Tibial nerve (tissue), 4 donors: ENCODE measurements around the gene DCAF8L2. TPM values are rescaled to one million over a fixed set of nuclear protein-coding genes. Genes with fewer than 3 reads are reported as not detected.
"Not testable (repeated sequence)": the region's sequence is repeated elsewhere in the genome, so short reads cannot be mapped to it uniquely, and the experiment has no call there.

ENCODE experiments used
- DNase-seq, 2 donors: peaks; one replicate each; pipeline ENCODE4 v3.0.0-alpha.2; 2019; ENCODE audit warnings: low spot score in 2 of 2
- H3K27ac ChIP-seq, 4 donors: fragments of 200-600 bp; sonication (generic) in 3 of 4; one replicate each; pipeline ENCODE4 v1.5.1; 2017 to 2019; ENCODE audit warnings: mild to moderate bottlenecking in 1 of 4
- H3K27me3 ChIP-seq, 2 donors: fragments of 200-600 bp; sonication (generic) in 1 of 2; one replicate each; pipeline versions ENCODE4 v1.5.1 to v1.6.0; 2017 to 2019
- H3K36me3 ChIP-seq, 3 donors: fragments of 200-600 bp; sonication (generic); one replicate each; pipeline ENCODE4 v1.5.1; 2018 to 2019
- H3K4me1 ChIP-seq, 4 donors: fragments of 200-600 bp; sonication (generic) in 3 of 4; one replicate each; pipeline ENCODE4 v1.5.1; 2017 to 2019
- H3K4me3 ChIP-seq, 4 donors: fragments of 200-600 bp; sonication (generic) in 3 of 4; one replicate each; pipeline ENCODE4 v1.5.1; 2017 to 2019; ENCODE audit warnings: mild to moderate bottlenecking in 1 of 4, moderate library complexity in 1 of 4
- H3K9me3 ChIP-seq, 4 donors: fragments of 200-600 bp; sonication (generic) in 3 of 4; one replicate each; pipeline ENCODE4 v1.5.1; 2017 to 2019
- EP300 ChIP-seq, 2 donors: sonication (generic); formaldehyde crosslinking; IDR thresholded peaks; one replicate each; pipeline ENCODE4 v1.6.1; 2017; ENCODE audit warnings: antibody characterized with exemption in 2 of 2, mild to moderate bottlenecking in 1 of 2
- POLR2A ChIP-seq, 2 donors: fragments of 450-650 bp; IDR thresholded peaks; one replicate each; pipeline ENCODE4 v1.6.1; 2017; ENCODE audit warnings: antibody characterized with exemption in 2 of 2, mild to moderate bottlenecking in 2 of 2, moderate library complexity in 2 of 2
- WGBS, 2 donors: methylation state at CpG; one replicate each; pipeline ENCODE4 v1.1.5; 2018; 5-methylcytosine and 5-hydroxymethylcytosine counted together
- total RNA-seq, 4 donors: library from RNA; depleted of rRNA; stranded (reverse); fragments of >200 nt; gene quantifications; one replicate each; pipeline ENCODE4 v1.1.0, GENCODE V29; 2016
- TF ChIP-seq, protein P1 (sequence below), 5 experiments: fragments of 200-600 bp in 3 of 5; fragments of 450-650 bp in 2 of 5; sonication (generic) in 3 of 5; IDR thresholded peaks; one replicate each; pipeline ENCODE4 v1.5.1; 2016 to 2019; ENCODE audit warnings: antibody characterized with exemption in 5 of 5, mild to moderate bottlenecking in 3 of 5, moderate library complexity in 2 of 5

DCAF8L2 gene
- total RNA-seq, 4 donors from 2014 or later, result not detected

DNA sequence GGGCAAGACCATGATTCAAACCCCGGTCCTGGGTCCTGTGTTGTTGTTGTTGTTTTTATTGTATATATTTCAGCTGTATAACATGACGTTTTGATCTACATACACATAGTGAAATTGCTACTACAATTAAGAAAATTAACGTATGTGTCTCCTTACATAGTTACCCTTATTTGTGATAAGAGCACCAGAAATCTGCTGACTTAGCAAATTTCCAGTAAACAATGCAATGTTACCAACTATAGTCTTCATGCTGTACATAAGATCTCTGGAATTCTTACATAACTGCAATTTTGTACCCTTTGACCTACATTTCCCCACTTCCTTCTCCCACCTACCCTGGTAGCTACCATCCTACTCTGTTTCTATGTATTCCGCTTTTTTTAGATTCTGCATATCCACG, 141.8 kb downstream of the DCAF8L2 start:
- TF ChIP-seq POLR2A (IDR thresholded peaks at IDR 0.05) (no peak), EP300 (IDR thresholded peaks at IDR 0.05) (no peak)
- TF ChIP-seq, protein P1, sequence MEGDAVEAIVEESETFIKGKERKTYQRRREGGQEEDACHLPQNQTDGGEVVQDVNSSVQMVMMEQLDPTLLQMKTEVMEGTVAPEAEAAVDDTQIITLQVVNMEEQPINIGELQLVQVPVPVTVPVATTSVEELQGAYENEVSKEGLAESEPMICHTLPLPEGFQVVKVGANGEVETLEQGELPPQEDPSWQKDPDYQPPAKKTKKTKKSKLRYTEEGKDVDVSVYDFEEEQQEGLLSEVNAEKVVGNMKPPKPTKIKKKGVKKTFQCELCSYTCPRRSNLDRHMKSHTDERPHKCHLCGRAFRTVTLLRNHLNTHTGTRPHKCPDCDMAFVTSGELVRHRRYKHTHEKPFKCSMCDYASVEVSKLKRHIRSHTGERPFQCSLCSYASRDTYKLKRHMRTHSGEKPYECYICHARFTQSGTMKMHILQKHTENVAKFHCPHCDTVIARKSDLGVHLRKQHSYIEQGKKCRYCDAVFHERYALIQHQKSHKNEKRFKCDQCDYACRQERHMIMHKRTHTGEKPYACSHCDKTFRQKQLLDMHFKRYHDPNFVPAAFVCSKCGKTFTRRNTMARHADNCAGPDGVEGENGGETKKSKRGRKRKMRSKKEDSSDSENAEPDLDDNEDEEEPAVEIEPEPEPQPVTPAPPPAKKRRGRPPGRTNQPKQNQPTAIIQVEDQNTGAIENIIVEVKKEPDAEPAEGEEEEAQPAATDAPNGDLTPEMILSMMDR (IDR thresholded peaks at IDR 0.05), result no peak
- 77 to 94% methylated on average over 5 of the region's 5 CpGs for WGBS, 2 donors
- no peaks in the 10 kb centered on the region for H3K36me3 ChIP-seq
- no peaks in the 10 kb centered on the region for H3K4me1 ChIP-seq
- no peak overlapping the region for H3K27ac ChIP-seq
- H3K27me3 ChIP-seq, result no peaks in the 10 kb centered on the region
- H3K4me3 ChIP-seq, result no peak overlapping the region
- H3K9me3 ChIP-seq, result no peaks in the 10 kb centered on the region
- no peak for DNase-seq

DNA sequence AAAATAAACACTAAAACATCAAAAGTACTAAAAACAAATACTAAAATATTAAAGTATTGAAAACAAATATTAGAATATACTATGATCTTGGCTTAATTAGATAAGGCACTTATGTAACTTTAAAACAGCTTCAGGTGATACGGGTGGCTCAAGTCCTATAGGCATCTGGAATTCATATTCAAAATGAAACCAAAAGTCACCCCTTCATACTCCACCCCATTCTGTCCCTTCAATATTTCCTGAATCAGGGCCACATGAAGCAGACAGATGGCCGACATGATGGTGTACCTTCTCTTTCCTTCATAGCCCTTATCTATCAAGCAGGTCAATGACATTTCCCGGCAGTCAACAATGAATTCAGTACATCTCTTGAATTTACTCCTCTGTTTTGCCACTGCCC, 145.8 kb downstream of the DCAF8L2 start:
- no peak overlapping the region for H3K4me3 ChIP-seq
- H3K27me3 ChIP-seq, result no peaks in the 10 kb centered on the region
- no peak for DNase-seq
- H3K27ac ChIP-seq, result no peak overlapping the region
- 86 to 96% methylated on average over 3 of the region's 3 CpGs for WGBS, 2 donors
- no peaks in the 10 kb centered on the region for H3K36me3 ChIP-seq
- H3K4me1 ChIP-seq, result no peaks in the 10 kb centered on the region
- no peak for TF ChIP-seq POLR2A (IDR thresholded peaks at IDR 0.05)
- TF ChIP-seq, protein P1 (IDR thresholded peaks at IDR 0.05), result no peak
- TF ChIP-seq EP300 (IDR thresholded peaks at IDR 0.05), result no peak
- H3K9me3 ChIP-seq, result no peaks in the 10 kb centered on the region

DNA sequence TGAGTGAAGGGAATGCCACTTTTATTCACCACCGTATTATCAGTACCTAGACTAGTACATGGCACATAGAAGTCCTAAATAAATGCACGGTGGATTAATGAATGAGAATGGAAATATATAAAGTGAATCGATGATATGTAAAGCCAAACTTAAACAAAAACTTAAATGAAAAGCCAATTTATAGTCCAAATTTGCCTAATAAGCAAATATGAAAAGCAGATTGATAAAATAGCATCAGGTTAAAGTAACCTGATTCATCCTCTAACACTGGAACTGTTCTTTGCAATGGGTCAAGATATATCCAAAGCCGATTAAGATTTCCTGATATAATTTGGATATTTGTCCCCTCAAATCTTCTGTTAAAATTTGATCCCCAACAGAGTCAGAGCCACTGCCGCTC, 150.8 kb downstream of the DCAF8L2 start:
- DNase-seq, result no peak
- H3K36me3 ChIP-seq, result no peaks in the 10 kb centered on the region
- H3K27ac ChIP-seq, result no peak overlapping the region
- no peaks in the 10 kb centered on the region for H3K9me3 ChIP-seq
- 86 to 98% methylated on average over 5 of the region's 5 CpGs for WGBS, 2 donors
- H3K27me3 ChIP-seq, result no peaks in the 10 kb centered on the region
- TF ChIP-seq, protein P1 (IDR thresholded peaks at IDR 0.05), result no peak
- TF ChIP-seq POLR2A (IDR thresholded peaks at IDR 0.05) (no peak), EP300 (IDR thresholded peaks at IDR 0.05) (no peak)
- no peaks in the 10 kb centered on the region for H3K4me1 ChIP-seq
- no peak overlapping the region for H3K4me3 ChIP-seq

GRCh38 chrX:27743521-27743920, 153.4 kb downstream of the DCAF8L2 start:
- 93 to 98% methylated on average over 8 to 9 of the region's 9 CpGs for WGBS, 2 donors
- not testable (repeated sequence) for H3K9me3 ChIP-seq, DNase-seq

GRCh38 chrX:27746516-27746915, 156.4 kb downstream of the DCAF8L2 start:
- Histone ChIP-seq H3K4me1 (no peaks in the 10 kb centered on the region), H3K4me3 (no peak overlapping the region), H3K27me3 (no peaks in the 10 kb centered on the region), H3K27ac (no peak overlapping the region), H3K9me3 (no peaks in the 10 kb centered on the region), H3K36me3 (no peaks in the 10 kb centered on the region)
- WGBS, 2 donors, result 90 to 92% methylated on average over 10 of the region's 10 CpGs
- no peak for TF ChIP-seq POLR2A (IDR thresholded peaks at IDR 0.05)
- TF ChIP-seq EP300 (IDR thresholded peaks at IDR 0.05), result no peak
- TF ChIP-seq, protein P1 (IDR thresholded peaks at IDR 0.05), result no peak
- no peak for DNase-seq

More at GRCh38 chrX:27743521-27743920, 153.4 kb downstream of the DCAF8L2 start:
- not testable (repeated sequence) for H3K36me3 ChIP-seq, H3K27ac ChIP-seq, H3K4me1 ChIP-seq, H3K27me3 ChIP-seq, H3K4me3 ChIP-seq

DNA sequence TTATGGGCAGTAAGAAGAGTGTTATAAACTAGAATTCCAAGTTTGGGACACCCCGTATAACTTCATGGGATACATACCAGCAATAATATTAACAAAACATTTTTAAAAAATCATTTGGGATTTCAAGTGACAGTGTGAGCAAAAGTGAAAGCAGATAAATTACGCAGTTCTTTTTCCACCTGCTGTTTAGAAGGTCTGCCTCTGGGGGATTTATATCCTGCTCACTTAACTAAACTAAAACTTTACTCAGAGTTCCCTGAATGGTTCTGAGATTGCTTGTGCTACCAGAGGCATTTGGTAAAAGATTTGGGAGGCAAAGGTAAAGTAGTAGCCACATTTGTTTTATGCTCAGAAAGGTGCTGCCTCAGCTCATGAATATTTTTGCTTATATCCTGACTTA, 160.2 kb downstream of the DCAF8L2 start:
- H3K27ac ChIP-seq, result not testable (repeated sequence)
- WGBS, 2 donors, result 65 to 69% methylated on average over 2 of the region's 2 CpGs

More for the DNA sequence above, 160.2 kb downstream of the DCAF8L2 start:
- not testable (repeated sequence) for H3K27me3 ChIP-seq, H3K4me3 ChIP-seq, H3K9me3 ChIP-seq, H3K36me3 ChIP-seq, DNase-seq, H3K4me1 ChIP-seq
